NCI-H345 treated with DMSO at 0.1 percent for 48 hours (cell line): ENCODE results near the gene FAM124A.
A peak's percentile ranks its signal among the peaks of the same experiment; 100 is the strongest.
"Not testable (repeated sequence)": the region's sequence is repeated elsewhere in the genome, so short reads cannot be mapped to it uniquely, and the experiment has no call there.

Source experiments
- DNase-seq: peaks from one replicate; lab custom pipeline; 2025; ENCODE audit not compliant: unreplicated experiment; lab: John Stamatoyannopoulos, UW

FAM124A gene

GRCh38 chr13:51266642-51267041 is 44.4 kb downstream of the FAM124A start:
- no peak for DNase-seq

GRCh38 chr13:51267622-51268021 is 45.4 kb downstream of the FAM124A start:
- no peak for DNase-seq

GRCh38 chr13:51269039-51269438 is 46.8 kb downstream of the FAM124A start:
- DNase-seq, result no peak

GRCh38 chr13:51270623-51271415 is 48.6 kb downstream of the FAM124A start:
- DNase-seq, result no peak

GRCh38 chr13:51271528-51272085 is 49.4 kb downstream of the FAM124A start:
- DNase-seq, result no peak

GRCh38 chr13:51275101-51275500 is 52.9 kb downstream of the FAM124A start:
- no peak for DNase-seq

- DNase-seq, result no peak
Observed at GRCh38 chr13:51276636-51277035, 54.4 kb downstream of the FAM124A start.

- DNase-seq, result no peak
Observed at GRCh38 chr13:51277928-51278327, 55.7 kb downstream of the FAM124A start.

GRCh38 chr13:51278426-51279130 is 56.4 kb downstream of the FAM124A start:
- DNase-seq, result no peak

- DNase-seq, result no peak
Observed at GRCh38 chr13:51280379-51280940, 58.3 kb downstream of the FAM124A start.

GRCh38 chr13:51282322-51282721 is 60.1 kb downstream of the FAM124A start:
- no peak for DNase-seq

- not testable (repeated sequence) for DNase-seq
Observed at GRCh38 chr13:51282923-51283322, 60.7 kb downstream of the FAM124A start.

GRCh38 chr13:51283371-51283770 is 61.2 kb downstream of the FAM124A start:
- no peak for DNase-seq

GRCh38 chr13:51284339-51284738 is 62.1 kb downstream of the FAM124A start:
- no peak for DNase-seq

GRCh38 chr13:51286135-51287002 is 64.2 kb downstream of the FAM124A start:
- peak; percentile 10 for DNase-seq

- DNase-seq, result no peak
Observed at GRCh38 chr13:51287758-51288157, 65.6 kb downstream of the FAM124A start.

- DNase-seq, result not testable (repeated sequence)
Observed at GRCh38 chr13:51288254-51288653, 66.1 kb downstream of the FAM124A start.

- DNase-seq, result no peak
Observed at GRCh38 chr13:51291341-51291740, 69.1 kb downstream of the FAM124A start.

GRCh38 chr13:51292000-51292565 is 69.9 kb downstream of the FAM124A start:
- DNase-seq, result no peak

GRCh38 chr13:51297556-51297955 is 75.4 kb downstream of the FAM124A start:
- DNase-seq, result no peak
